ENCODE measurements around the gene SGCD.

The SGCD gene

GRCh38 chr5:156326718-156327259 is at the start of gene SGCD:
Gene SGCD, plus strand, starts transcription at chr5:156327164.
- DNase-seq = no peak

- no peak for DNase-seq
These were observed 49.7 kb upstream of the SGCD start for GRCh38 chr5:156277290-156277689.

- no peak for DNase-seq
These were observed 31.5 kb upstream of the SGCD start for GRCh38 chr5:156295431-156295830.

- no peak for DNase-seq
These were observed 16.8 kb upstream of the SGCD start for GRCh38 chr5:156310115-156310514.

- DNase-seq = no peak
These were observed 13.9 kb upstream of the SGCD start for GRCh38 chr5:156312897-156313694.

GRCh38 chr5:156314416-156314815 is 12.5 kb upstream of the SGCD start:
- no peak for DNase-seq

- no peak for DNase-seq
These were observed 4.3 kb upstream of the SGCD start for GRCh38 chr5:156322666-156323065.

GRCh38 chr5:156327296-156327695 is 332 bp downstream of the SGCD start:
- DNase-seq = no peak

GRCh38 chr5:156328161-156328560 is 1.2 kb downstream of the SGCD start:
- DNase-seq = no peak

GRCh38 chr5:156328766-156329165 is 1.8 kb downstream of the SGCD start:
- DNase-seq = no peak

GRCh38 chr5:156329171-156329611 is 2.2 kb downstream of the SGCD start:
- no peak for DNase-seq

- DNase-seq = no peak
These were observed 3.3 kb downstream of the SGCD start for GRCh38 chr5:156330141-156330870.

GRCh38 chr5:156331181-156331580 is 4.2 kb downstream of the SGCD start:
- no peak for DNase-seq

GRCh38 chr5:156331845-156332244 is 4.9 kb downstream of the SGCD start:
- DNase-seq = no peak

- DNase-seq = no peak
These were observed 5.3 kb downstream of the SGCD start for GRCh38 chr5:156332245-156332644.

GRCh38 chr5:156339139-156339841 is 12.3 kb downstream of the SGCD start:
- no peak for DNase-seq

GRCh38 chr5:156340893-156341292 is 13.9 kb downstream of the SGCD start:
- no peak for DNase-seq

GRCh38 chr5:156350256-156350655 is 23.3 kb downstream of the SGCD start:
- DNase-seq = no peak

- DNase-seq = no peak
These were observed 24.5 kb downstream of the SGCD start for GRCh38 chr5:156351423-156351822.

- no peak for DNase-seq
These were observed 27.6 kb downstream of the SGCD start for GRCh38 chr5:156354571-156354970.

- DNase-seq = no peak
These were observed 29.3 kb downstream of the SGCD start for GRCh38 chr5:156356238-156356637.

- DNase-seq = no peak
These were observed 32.5 kb downstream of the SGCD start for GRCh38 chr5:156359476-156359875.

GRCh38 chr5:156361436-156362109 is 34.6 kb downstream of the SGCD start:
- no peak for DNase-seq

Data from NK-92 treated with Interleukin-12 subunit alpha and Interleukin-12 subunit beta, amount 100 ng/mL, for 24 hours (cell line).